DMS 273 (cell line): ENCODE results near the gene SLC25A19.
A peak's percentile ranks its signal among the peaks of the same experiment; 100 is the strongest.
"Not testable (repeated sequence)": the region's sequence is repeated elsewhere in the genome, so short reads cannot be mapped to it uniquely, and the experiment has no call there.

Experiments
- DNase-seq: peaks from one replicate; lab custom pipeline; 2025; ENCODE audit not compliant: unreplicated experiment; lab: John Stamatoyannopoulos, UW

Gene SLC25A19

DNA sequence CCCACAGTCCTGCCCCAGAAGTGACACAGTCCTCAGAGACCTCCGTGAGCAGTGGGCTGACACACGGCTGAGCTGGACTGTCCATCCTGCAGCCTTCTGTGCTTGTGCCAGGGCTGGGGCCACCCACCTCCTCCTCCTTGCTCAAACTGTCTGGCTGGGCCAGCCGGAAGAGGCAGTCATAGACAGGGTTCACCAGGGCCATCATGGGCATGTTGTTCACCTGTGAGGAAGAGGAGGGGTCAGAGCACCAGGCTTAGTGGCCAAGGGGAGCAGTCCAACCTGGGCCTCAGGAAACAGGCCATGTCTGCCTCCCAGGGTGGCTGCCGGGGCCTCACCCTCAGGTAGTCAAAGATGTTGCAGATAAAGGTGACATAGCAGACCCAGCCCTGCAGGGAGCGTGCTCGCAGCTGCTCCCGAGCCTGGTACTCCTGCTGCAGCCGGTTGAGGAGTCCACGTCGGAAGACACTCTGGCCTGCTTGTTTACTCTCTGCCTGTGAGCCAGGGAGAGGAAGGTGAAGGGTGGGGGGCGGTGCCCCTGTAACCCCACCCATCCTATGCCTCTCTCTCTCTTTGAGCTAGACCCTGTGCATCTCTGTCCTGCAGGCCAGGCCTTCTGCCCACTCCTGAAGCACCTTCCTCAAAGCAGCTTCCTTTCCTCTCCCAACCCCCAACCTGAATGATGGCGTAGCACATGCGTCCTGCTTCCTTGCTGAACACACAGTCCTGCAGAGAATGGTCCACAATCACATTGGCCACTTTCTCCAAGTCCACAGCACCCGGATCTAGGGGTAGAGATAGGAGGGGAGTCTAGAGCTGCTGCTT is 21.6 kb downstream of the SLC25A19 start:
- DNase-seq, result peak; percentile 63

DNA sequence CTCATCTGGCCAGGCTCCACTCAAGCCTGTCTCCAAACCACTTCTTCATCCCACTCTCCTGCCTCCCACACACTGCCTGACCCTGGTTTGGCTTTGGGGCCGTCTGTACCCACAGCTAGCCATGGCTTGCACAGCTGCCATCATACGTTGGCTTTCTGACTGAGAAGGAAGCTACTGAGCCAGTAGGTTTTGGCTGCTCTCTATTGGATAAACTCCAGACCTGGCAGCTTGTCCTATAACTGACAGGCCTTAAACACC is 22.2 kb downstream of the SLC25A19 start:
- peak; percentile 70 for DNase-seq

DNA sequence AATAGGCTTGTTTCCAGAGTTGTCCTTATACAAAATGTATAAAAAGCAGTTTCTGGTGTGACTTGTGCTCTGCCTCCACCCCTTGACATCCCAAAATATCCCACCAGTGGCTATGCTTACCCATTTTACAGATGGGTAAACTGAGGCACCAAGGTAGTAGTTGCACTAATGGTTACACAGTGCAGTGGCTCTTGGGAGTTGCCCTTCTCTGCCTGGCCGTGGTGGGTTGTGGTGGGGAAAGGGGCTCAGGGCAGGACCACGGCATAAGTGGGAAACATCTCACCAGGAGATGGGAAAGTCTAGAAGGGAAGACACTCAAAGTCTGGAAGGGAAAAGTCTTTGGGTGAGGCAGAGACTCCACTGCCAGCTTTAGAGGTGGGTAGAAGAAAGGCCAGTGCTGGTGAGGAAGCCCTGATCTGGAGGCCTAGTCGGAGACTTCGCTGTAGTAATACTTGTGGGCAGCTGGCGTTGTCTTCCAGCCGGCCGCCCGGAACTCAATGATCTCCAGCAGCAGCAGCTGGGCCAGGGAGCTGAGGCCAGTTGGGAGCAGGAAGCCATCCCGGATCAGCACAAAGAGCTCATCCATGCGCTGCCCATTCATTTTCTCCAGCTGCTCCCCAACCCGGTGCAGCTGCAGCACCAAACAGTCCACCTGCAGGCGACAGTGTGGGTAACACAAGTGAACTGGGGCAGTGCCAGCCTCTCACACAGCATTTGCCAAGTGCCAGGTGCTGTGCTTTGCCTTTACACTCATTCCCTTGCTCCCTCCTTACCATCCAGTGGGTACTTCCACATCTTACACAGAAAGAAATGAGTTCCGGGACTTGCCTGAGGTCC is 22.7 kb downstream of the SLC25A19 start:
- DNase-seq, result peak; percentile 83

DNA sequence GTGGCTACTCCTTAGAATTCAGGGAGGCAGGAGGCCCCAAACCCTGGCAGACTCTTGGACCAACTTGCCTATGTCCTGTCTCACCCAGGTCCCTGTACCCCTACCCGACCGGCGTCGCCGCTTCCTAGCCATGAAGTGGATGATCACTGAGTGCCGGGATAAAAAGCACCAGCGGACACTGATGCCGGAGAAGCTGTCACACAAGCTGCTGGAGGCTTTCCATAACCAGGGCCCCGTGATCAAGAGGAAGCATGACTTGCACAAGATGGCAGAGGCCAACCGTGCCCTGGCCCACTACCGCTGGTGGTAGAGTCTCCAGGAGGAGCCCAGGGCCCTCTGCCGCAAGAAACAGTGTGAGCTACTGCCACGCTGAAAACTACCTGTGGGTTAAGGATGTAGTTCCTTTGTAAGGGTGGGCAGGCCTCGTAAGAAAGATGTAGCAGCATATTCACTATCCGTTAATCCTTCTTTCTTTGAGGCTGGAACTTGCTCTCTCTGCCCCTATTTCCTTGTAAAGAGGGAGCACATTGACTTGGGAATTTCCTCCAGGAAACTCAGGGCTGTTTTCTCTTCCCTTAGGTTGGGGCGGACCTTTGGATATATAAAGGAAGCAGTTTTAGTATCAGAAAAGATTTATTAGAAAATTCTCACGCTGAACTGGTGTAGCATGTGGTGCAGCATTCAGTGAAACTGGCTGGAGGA is 23.5 kb downstream of the SLC25A19 start:
- DNase-seq, result no peak

DNA sequence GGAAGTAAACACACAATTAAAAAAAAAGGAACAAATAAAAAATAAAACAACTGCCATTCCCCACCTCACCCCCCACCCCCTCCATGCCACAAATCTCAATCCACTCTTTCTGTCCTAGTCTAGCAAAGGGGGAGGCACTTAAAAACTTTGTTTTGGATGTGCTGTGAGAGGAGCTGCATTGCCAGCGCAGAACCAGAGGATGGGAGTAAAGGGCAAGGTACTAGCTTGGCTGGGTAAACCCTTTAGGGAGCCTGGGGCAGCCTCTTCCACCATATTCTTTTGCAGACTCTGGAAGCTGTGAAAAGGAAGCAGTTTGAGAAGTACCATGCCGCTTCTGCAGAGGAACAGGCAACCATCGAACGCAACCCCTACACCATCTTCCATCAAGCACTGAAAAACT is 26.2 kb downstream of the SLC25A19 start:
- peak; percentile 33 for DNase-seq

DNA sequence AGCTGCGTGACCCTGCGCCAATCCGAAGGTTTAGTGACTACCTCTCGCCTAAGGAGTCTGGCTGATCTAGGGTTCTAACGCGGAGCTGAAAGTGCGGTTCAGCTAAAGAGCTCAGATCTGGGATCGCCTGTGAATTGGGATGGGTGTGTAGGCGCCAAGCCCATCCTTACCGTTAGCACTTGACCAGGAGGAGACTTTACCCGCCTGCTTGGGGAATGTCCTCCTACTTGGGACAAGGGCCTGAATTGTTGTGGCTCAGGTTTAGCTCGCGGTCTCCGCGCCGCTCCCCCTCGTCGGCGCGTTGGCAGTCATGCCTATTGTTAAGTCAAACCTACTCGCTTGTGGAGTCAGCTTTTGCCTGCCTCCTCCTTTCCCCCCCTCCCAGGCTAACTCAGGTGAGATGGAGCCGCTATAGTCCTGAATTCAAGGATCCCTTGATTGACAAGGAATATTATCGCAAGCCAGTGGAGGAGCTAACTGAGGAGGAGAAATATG is 27.1 kb downstream of the SLC25A19 start:
- peak; percentile 71 for DNase-seq

DNA sequence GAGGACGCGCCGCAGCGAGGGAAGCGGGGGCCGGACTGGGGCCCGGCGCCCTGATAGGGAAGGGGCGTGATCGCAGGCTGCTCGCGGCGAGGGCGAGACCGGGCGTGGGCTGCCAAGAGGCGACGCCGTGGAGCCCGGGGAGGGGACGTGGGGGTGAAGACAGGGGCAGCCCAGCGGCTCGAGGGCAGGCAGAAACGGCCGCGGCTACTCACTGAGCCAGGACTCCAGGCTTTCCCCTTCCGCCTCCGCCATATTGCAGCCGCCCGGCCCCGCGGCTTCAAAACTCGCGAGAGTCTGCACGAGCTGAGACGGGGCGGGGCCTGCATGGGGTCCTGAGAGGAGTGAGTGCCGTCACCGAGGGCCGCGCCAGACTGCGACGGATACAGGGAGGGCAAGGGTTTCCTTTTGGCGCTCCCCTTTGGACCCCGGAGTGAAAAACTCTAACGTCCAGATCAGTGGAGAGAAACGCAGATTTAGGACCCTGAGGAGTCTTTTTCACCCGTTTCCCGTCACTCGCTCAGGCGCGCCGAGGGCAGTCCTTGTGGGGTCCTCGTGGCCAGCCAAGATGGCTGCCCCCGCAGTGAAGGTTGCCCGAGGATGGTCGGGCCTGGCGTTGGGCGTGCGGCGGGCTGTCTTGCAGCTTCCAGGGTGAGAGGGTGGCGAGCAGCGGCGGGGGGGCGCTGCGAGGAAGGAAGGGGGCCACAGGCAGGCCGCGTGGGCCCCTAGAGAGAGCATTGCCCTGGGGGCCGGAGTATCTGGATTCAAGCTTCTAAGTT is 27.7 kb downstream of the SLC25A19 start, which contains the start of the genes GGA3 and MRPS7:
Gene GGA3 (minus strand): TSS at position 271 of the 776 bp plus-strand sequence. CDS start 19 bp downstream, at position 252.
Gene MRPS7 (plus strand): TSS at position 544 of the 776 bp plus-strand sequence. CDS start 22 bp downstream, at position 566.
- peak; percentile 98 for DNase-seq

DNA sequence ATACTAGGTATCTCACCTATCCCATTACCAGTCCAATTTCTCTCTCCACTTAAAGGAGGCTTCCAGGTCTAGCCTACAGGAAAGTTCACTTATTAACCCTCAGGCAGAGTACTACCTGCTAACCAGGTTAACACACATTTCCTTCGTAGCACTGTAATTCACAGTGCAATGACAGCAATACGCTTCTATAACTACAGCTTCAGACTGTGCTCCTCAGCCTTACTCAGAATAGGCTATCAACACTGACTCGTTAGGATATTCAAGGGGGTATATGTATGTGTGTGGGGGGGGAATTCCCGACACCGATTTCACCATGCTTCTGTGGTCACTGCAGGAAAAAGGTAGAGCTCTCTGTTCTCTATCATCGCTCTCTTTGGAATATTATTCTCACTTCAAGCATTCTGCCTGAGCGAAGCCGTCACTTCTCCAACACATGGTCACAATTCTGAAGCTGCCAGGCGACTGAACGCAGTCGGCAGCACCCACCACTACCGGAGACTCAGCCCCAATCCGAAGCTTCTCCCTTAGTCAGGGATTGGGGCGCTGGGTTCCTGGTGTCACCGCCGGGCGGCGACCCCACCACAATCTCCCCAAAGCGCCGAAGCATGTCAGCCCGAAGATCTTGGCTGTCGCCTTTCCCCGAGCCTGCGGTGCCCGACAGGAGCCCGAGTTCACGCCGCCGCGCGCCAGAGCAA is 28.4 kb downstream of the SLC25A19 start:
- no peak for DNase-seq

DNA sequence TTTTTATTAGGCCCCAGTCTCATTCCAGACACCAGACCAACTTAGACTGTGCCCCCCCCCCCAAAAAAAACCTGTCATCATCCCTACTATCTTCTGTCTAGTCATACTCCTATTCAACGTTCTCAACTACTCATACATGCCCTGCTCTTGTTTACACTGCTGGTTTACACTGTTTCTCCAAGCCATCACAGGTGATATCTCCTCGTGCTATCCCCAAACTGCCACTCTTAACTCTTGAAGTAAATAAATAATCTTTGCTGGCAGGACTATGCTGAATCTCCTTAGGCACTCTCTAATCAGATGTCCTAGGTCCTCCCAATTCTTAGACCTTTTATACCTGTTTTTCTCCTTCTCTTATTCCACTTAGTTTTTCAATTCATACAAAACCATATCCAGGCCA is 32.0 kb downstream of the SLC25A19 start:
- not testable (repeated sequence) for DNase-seq

DNA sequence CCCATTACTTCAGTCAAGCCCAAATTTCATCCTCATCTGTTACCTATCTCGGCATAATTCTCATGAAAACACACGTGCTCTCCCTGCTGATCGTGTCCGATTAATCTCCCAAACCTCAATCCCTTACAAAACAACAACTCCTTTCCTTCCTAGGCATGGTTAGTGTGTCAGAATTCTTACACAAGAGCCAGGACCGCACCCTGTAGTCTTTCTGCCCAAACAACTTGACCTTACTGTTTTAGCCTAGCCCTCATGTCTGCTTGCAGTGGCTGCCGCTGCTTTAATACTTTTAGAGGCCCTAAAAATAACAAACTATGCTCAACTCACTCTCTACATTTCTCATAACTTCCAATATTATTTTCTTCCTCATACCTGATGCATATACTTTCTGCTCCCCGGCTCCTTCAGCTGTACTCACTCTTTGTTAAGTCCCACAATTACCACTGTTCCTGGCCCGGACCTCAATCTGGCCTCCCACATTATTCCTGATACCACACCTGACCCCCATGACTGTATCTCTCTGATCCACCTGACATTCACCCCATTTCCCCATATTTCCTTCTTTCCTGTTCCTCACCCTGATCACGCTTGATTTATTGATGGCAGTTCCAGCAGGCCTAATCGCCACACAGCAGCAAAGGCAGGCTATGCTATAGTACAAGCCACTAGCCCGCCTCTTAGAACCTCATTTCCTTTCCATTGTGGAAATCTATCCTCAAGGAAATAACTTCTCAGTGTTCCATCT is 33.1 kb downstream of the SLC25A19 start:
- not testable (repeated sequence) for DNase-seq

DNA sequence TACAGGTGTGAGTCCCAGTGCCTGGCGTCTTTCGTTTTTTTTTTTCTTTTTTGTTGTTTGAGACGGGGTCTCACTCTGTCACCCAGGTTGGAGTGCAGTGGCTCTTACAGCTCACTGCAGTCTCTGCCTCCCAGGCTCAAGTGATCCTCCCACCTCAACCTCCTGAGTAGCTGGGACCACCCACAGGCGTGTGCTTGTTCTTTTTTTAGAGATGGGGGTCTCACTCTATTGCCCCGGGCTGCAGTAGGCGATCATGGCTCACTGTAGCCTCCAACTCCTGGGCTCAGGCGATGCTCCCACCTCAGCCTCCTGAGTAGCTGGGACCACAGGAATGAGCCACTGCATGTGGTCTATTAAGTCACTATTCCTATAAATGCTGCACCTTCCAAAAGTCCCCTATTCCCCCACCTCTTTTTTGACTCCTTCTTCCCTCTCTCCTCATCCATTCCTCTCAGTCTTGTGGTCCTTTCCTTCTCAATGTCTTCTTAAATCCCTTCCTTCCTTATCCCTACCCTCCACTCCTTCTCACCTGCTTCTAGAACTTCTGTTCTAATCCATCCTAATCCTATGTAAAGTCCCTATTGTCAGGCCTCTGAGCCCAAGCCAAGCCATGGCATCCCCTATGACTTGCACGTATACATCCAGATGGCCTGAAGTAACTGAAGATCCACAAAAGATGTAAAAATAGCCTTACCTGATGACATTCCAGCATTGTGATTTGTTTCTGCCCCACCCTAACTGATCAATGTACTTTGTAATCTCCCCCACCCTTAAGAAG is 37.0 kb downstream of the SLC25A19 start:
- DNase-seq, result no peak

DNA sequence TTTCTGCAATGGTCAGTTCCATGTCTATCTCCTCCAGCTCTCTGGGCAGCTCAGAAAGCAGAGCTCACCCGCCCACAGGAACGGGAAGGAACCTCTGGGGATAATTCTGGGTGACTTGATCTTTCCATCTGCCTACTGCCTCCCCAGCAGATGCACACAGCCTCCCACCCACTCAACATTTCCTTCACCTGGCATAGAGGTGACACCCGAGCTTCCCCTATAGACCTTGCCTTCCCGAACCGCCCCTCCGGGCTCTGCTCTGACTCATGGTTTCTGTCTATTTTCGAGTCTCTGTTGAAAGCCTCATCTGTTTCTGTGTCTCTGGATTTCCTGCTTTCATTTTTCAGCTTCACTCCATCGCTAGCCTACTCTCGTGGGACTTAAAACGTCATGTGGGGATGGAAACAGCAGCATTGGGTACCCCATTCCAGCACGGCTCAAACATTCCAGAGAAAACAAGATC is 39.2 kb downstream of the SLC25A19 start:
- peak; percentile 46 for DNase-seq

DNA sequence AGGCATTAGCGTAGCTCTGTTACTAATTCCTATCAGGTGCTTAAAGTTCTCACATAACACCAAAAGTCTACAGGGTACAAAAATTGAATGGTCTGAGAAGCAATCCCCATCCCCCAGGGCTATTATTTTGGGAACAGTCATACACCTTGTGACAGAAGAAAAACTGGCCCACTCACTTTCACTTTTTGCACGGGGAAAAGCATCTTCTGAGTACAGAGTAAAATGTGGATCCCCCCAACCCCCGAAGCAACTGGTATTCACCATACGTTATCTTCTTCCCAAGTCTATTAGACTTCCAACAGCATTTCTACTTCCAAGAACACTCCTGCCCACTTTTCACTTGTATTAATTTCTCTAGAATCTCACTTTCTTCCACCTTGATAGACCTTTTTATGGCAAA is 39.7 kb downstream of the SLC25A19 start:
- DNase-seq, result no peak

DNA sequence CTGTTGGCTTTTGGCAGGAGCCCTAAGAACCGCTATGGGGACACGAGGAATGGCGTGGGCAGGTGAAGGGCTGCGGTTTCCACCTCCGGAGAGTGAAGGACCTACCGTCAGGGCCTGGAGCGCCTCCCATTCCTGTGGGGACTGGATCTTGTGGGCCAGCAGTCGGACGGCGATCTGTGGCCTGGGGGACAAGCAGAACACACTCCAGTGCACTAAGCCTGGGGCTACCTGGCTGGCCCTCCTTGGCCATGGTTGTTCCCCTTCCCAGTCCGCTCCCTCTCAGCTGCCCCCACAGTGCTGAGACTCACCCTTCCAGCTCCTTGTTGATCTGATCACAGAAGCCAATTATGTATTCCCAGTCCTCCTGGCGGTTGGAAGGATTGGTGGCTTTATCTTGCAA is 42.8 kb downstream of the SLC25A19 start:
- DNase-seq, result no peak

DNA sequence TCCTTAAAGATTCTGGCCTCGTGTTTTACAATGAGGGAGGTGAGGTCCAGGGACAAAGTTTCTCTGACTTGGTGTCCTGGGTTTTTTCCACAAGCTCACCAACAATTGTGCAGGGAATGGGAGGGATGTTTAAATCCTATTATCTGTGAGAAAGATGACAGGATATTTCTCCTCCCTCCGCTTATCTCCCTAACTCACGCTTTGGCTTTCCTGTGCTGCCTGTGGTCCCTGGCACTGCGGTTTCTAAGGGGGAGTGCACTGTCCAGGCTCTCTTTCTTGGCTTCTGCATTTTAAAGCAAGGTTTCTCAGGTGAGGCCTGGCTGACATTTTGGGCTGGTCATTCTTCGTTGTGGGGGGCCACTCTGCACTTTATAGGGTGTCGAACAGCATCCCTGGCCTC is 44.2 kb downstream of the SLC25A19 start:
- no peak for DNase-seq

DNA sequence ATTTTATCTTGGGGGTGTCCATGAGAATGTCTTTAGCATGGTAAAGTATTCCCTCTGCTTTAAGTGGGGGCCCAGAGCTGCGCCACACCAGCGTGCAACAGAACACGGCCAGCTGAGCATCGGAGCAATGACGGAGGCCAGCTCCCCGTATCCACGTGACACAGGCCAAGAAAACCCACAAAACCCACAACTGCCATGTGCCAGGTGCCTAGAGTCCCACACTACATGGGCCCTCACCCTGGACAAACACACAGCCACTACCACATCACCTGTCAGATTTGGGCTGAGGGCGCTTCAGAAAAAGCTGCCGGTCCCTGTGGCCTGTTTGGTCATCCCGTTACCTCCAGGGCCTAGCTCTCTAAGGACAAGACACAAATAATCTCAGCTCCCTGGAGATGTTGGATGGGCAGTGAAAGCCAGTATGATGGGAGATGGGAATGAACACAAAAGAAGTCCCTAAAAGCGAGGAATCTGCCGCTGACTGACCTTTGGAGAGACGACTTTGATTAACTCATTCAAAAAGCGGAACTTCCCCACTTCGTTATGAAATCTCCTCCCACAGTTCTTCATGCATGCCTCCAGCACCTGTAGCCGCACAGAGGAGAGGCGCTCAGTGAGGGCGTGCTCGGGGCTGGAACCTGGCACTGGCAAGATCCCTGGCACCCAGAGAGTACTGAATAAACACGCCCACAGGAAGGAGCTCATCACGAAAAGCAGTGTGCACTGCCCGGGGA is 44.9 kb downstream of the SLC25A19 start:
- no peak for DNase-seq

DNA sequence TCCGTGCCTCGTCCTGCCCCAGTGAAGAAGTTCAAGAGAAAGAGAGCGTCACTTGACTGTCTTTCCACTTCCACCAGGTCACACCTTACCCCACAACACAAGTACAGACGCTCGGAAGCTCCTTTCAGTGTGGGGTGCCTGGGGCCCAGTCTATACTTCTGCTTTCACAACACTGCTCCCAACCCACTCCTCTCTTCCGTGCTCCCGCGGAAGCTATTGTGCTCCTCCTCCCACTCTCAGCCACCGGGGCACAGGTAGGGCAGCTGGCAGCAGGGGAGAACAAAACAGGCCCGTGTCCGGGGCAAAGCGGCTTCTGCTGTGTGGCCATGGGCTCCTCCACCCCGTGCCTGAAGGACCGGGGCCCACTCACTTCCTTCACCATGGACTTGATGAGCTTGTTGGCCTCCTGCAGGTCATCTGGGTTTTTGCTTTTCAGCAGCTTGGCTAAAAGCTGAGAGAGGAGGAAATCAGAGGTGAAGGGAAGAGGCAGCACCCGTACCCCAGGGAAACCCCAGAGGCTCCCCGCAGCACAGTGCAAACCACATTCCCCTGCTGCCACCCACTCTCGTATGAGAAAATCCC is 46.7 kb downstream of the SLC25A19 start:
- DNase-seq, result no peak
